ENCODE results near the gene UBA52.
A peak's percentile ranks its signal among the peaks of the same experiment; 100 is the strongest.

UBA52 gene

DNA sequence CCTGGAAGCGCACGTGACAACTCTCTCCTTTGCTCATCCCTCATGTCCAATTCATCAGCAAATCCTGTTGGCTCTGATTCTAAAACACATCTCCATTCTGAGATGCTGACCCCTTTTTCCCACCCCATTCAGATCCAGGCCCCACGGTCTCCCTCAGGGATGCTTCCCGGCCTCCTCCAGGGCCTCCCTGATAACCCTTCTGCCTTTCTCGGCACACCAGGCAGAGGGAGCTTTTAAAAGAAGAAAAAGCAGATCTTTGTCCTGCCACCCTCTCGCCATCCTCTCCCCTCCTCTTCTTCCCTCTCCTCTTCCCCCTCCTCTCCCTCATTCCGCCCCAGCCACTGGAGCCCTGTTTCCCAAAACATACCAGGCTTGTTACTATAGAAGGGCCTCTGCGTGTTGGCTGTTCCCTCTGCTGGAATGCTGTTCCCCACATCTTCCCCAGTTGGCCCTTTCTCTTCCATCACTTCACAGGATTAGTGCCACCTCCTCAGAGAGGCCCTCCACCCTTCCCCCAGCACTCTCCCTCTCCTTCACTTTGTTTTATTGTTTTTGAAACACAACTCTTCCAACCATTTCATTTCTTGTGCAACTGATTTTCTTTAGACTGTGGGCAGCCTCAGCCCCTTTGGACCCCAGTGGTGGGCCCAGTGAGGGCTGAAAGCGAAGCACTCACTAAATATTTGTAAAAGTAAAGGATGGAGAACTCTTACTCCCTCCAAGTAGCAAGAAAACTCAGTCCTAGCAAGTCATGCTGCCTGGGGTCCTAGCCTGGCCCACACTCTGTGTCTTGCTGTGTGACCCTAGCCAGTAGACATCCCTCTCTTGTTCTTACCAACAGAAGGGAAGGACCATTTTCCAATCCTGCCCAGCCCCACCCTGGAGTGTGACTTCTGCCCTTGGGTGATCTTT is 37.4 kb downstream of the UBA52 start:
- no peak for DNase-seq

DNA sequence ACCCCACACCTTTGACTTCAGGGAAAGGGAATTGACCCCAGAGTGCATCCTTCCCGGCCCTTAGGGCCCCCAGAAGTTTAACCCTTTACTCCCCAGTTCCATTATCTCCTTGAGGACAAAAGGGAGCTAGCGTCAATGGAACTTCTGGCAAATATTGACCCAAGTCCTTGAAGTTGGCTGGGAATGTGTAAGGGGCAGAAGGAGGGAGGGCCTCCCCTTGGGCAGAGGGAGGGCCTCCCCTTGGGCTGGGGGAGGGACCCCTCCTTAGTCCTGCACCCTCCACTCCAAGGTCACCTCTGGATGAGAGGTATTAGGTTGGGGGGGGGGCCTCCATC is 38.0 kb downstream of the UBA52 start:
- DNase-seq, result no peak

DNA sequence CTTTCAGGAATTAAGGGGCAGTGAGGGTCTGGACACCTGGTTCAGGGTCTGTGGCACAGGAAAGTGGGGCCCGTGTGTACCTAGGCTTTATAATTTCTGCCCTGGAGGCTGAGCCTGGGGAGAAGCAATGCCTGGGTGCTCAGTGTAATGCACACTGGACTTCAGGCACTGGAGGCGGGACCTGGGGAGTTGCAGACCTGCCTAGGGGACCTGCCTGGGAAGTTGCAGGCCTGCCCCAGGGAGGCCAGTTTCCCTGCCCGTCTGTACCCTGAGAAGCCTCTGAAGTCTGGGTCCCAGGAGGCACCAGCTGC is 38.5 kb downstream of the UBA52 start:
- DNase-seq, result no peak

DNA sequence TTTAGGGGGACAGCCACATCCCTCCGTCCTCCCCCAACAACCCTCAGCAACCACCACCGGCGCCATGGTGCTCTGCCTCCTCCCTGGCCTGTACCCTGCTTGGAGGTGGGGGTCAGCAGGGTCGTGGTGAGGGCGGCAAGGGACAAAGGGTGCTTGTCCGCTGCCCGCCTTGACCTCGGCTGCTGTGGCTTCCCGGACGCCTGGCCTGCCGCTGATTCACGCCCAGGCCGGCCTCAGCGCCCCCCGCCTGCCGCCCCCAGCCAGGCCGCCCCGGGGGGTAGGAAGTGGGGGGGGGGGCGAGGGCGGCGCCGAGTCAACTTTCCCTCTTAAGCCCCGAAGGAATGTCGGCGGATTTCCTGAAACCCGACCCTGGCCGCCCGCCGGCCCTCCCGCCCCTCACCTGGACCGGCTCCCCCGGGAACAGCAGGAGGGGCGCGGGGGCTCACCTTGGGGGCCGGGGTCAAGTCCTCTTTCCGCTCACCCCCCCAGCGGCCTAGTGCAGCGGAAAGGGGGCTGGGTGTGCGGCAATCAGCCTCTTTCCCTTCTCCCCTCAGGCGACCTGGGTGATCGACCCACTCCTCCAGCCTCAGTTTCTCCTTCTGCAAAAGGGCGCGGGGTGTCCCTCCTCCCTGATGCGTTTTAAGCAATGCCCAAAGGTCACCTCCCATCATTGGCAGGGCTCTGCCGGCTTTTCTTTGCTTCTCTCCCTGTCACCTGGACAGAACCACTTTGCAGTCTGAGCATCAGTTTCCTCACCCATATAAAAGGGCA is 39.1 kb downstream of the UBA52 start:
- no peak for DNase-seq

DNA sequence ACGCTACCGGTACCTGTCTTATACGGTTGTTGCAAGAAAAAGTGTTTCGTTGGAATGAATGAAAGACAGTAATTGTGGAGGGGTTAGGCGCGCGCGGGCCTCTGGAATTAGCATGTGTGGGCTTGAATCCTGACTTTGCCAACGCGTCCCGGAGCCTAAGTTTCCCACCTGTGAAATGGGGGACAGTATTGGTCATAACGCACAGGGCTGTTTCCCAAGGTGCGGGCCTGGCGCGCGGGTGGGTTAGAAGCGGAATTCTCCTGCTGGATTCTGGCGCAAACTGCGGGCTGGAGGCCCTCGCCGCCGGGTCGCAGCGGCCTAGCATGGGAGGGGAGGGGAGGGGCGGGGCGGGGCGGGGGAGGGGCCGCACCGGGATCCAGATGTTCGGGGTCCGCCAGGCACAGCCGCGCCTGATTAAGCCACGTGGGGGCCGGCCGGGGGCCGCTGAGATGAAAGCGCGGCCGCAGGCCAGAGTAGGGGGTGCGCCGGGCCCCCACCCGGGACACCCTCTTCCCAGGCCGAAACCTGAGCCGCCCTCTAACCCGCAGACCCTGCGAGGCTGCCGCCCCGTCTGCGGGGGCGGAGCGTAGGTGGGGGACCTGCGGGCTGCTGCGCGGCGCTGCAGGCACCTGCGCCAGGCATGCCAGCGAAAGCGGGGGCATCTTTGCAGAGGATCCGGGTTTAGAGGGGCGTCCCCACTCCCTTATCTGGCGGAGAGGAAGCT is 39.8 kb downstream of the UBA52 start:
- DNase-seq, result peak; percentile 32

DNA sequence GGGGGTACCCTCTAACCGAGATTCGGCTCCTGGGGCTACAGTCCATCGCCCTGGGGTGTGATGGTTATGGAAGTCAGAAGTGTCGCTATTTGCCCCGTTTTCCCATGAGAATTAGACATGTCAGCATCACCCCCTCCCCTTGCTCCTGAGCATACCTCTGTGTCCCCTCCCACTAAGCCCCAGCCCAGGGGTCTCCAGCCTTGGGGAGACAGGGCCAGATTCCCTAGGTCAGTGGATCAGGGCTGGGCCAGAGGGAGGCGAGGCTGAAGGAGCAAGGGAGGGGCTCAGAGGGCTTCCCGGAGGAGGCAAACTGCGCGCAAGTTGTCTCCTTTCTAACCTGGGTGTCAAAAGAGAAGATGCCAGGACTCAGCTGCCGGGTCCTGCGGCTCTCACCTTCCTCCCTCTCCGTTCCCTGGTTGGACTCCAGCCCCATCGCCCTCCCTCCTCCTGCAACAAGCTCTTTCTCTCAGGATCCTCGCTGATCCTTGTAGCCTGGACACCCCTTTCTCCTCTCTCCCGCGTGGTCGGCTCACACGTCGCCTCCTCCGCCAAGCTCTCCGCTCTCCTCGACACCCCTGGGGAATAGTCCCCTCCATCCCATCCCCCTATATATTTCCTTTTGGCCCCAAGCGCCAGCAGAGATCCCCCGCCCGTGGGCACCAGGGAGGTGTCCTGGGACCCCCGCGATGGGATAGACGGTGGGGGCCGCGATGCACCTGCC is 40.6 kb downstream of the UBA52 start:
- peak; percentile 41 for DNase-seq

- DNase-seq, result peak; percentile 41
Observed at GRCh38 chr19:18612772-18613588, 41.3 kb downstream of the UBA52 start, which contains the start of gene TMEM59L. TSS of gene TMEM59L (plus strand) at chr19:18612870. CDS start at chr19:18612959, 89 bp downstream.

GRCh38 chr19:18613589-18614234 is 42.1 kb downstream of the UBA52 start:
- DNase-seq, result no peak

DNA sequence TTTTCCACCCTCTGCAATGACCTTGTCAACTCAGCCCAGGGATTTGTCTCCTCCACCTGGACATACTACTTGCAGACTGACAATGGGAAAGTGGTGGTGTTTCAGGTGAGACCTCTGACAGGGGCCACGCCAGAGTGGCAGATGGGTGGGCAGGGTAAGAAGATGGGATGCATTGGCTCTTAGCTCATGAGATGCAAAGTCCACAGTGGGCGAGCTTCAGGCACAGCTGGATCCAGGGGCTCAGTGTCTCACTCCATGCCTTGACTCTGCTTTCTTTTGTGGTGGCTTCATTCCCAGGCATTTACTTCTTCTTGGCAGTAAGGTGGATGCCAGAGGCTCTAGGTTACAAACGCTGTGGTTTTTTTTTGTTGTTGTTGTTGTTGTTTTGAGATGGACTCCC is 44.4 kb downstream of the UBA52 start:
- DNase-seq, result no peak

DNA sequence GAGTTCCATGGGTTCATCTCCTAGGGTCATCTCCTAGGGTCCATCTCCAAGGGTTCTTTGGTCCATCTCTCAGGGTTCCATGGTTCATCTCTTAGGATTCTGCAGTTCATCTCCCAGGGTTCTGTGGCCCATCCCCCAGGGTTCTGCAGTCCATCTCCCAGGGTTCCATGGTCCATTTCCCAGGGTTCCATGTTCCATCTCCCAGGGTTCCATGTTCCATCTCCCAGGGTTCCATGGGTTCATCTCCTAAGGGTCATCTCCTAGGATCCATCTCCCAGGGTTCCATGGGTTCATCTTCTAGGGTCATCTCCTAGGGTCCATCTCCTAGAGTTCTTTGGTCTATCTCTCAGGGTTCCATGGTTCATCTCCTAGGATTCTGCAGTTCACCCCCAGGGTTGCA is 45.9 kb downstream of the UBA52 start:
- no peak for DNase-seq

DNA sequence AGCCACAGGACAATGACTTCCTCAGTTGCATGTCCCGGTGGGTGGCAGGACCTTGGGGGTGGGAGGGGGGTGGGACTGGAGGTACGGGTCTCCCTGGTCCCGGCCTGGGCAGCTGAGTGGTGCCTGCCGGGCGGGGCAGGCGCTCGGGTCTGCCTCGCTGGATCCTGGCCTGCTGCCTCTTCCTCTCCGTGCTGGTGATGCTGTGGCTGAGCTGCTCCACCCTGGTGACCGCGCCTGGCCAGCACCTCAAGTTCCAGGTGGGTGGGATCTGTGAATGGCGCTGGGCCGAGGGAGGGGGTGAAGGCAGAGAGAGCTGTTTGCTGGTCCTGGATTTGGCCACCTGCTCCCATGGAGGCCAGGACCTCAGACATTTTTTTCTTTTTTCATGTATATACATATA is 46.6 kb downstream of the UBA52 start:
- DNase-seq, result no peak

DNA sequence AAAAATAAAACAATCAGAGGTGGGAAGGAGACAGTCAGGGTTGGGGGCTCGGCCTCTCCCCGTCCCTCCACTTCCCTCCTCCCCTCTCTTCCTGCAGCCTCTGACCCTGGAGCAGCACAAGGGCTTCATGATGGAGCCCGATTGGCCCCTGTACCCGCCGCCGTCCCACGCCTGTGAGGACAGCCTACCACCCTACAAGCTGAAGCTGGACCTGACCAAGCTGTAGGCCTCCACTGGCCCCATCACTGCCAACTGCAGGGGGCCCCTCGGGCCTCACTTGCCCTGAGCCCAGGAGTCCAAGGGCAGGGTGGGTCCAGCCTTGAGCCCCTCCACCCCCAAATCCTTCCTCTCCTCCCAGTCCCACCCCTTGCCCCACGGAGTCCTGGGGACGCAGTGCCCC is 48.7 kb downstream of the UBA52 start:
- no peak for DNase-seq

- DNase-seq, result no peak
Observed at GRCh38 chr19:18620902-18621301, 49.2 kb downstream of the UBA52 start.

DNA sequence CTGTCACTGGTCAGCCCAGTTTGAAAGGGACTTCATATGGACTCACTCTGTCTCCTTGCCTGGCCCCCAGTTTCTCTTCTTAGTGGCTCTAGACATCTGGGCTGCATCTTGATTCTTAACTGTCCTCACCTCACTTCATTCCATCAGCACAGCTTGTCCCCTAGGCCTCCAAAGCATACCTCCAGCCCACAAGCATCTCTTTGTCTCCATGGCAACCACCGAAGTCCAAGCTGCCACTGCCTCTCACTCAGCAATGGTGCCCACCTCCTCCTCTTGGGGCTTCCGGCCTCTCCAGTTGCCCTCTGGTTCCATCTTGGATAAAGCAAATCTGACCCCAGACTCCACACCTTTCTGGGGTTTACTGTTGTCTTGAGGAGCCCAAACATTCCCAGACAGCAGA is 55.2 kb downstream of the UBA52 start:
- no peak for DNase-seq
